Measurements from ENCODE around the gene ABCC4.
A peak's percentile ranks its signal among the peaks of the same experiment; 100 is the strongest.

Gene ABCC4

DNA sequence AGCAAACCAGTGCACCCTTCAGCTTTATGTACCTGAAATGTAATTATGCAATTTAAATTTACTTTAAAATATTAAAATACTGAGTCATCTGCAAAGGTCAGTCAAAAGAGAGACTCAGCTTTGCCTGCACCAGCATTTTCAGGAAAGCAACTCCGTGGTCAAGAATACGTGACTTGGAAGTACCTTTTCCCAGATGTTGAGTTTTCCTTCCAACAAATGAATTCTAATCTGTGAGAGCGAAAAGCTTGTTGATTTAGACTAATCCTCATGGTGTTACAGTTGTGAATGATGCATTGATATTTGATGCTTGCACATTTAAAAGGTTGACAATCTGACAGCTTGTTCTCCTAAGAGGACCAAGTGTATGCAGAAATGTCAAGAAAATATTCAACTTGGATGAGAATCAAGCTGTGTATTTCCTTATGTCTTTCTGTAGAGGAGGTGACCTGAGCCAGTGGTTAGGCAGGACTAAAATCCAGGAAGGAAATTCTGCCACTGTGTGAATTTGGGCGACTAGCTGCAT, 270.4 kb downstream of the ABCC4 start:
- DNase-seq: no peak

DNA sequence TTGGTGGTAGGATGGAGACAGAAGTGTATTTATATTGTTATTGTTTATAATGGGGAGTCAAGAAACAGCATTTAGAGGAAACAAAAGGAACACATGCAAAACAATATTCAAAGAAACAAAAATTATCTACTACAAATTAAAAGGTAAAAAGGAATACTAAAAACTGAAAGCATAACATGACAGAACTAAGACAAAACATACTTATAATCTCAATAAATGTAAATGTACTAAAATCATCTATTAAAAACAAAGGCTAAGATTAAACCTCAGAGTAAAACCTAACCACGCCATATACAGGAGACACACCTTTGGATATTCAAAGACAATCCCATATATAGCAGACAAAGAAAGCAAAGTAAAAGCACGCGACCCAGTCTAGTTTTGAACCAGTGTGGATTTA, 273.6 kb downstream of the ABCC4 start:
- no peak for DNase-seq

DNA sequence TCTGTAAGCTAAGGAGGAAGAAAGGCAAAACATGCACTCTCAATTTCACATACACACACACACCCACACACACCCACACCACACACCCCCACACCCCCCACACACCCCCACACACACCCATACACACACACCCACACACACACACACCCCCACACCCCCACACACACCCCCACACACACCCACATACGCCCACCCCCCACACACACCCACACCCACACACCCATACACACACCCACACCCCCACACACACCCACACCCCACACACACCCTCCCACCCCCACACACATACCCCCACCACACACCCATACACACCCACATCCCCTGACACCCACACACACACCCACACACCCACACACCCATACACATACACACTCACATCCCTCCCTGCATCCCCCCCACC, 276.1 kb downstream of the ABCC4 start:
- DNase-seq: no peak

DNA sequence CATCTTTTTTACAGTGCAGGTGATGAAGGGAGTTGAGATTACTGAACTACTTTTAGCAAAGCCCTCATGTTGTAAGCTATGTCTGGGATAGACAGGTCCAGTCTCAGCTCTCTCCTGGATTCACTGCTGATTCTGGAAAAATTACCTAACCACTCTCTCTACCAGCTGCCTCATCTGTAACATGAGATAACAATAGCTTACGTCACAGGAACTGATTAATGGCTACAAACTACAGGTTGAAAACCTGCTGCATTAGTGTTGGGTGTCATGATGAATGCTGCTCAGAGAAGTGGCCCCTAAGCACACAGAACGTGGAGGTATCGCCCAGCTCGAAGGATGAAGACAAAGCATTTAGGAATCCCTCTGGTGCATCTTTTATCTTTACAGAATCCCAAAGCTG, 277.8 kb downstream of the ABCC4 start:
- no peak for DNase-seq

DNA sequence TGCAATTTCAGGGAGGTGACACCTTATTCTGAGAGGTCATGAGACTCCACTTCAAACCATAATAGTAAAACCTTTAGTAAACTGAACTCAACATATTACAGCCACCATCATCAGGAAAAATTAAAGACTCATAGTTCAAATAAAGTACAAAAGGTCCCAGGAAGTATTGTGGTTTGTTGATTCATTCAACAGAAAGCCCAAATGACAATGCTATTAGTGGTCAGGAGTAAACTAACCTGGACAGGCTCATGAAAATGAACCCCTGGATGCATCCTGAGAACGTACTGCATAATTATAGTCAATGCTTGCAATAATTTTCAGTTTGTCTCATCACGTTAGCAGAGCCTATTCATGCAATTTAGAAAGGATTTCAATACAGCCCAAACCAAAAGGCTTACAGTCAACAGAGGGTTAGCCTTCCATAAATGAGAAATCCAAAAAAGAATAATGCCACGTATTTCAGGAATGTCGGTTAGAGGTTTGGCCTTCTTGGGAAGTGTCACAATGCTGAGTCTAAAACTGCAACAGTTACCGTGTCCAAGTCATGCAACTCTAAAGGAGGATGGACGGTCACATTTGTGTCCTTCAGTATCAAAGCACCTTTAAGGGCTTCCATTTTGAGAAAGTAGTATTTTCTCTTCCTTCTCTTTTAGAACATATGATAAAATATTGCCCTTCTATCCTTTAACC, 280.8 kb downstream of the ABCC4 start:
- DNase-seq: no peak

DNA sequence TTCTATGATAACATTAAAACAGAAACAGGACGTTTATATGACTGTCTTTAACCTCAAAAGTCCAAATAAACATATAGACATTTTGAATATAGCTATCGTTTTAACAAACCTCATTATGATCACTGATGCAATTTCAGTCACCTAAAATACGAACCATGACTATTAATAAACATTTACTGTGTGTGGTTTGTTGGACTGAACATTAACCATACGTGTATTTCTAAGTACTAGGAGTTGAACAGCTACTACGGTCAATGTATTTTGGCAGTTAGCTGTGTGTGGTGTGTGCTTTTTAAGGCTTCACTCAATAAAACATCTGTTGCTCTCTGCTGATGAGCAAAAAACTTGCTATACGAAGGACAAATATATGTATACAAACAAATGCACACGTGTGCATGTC, 281.4 kb downstream of the ABCC4 start:
- no peak for DNase-seq

DNA sequence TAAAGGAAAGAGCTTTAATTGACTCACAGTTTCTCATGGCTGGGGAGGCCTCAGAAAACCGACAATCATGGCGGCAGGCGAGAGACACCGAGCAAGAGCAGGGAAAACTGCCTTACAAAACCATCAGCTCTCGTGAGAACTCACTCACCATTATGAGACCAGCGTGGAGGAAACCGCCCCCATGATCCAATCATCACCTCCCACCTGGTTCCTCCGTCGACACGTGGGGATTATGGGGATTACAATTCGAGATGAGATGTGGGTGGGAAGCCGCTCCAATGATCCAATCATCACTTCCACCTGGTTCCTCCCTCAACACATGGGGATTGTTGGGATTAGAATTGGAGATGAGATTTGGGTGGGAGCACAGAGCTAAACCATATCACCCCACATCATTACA, 293.9 kb downstream of the ABCC4 start:
- no peak for DNase-seq

DNA sequence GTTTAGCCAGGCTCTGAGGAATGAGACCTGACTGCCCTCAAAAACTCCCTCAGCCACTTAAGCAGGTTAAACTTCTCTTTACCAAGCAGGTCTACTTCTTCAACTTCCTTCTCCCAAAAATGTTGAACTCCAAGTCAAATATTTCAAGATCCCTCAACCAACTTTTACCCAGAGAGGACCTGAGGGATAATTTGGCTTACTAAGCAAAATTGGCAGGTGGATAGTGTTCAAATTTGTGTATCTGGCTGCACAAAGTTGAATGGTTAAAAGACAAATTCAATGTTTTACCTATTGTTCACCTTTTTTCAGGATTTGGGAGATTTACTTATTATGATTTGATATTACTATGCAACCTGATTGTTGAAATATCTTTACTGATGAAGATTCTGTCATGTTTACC, 296.0 kb downstream of the ABCC4 start:
- DNase-seq: no peak

DNA sequence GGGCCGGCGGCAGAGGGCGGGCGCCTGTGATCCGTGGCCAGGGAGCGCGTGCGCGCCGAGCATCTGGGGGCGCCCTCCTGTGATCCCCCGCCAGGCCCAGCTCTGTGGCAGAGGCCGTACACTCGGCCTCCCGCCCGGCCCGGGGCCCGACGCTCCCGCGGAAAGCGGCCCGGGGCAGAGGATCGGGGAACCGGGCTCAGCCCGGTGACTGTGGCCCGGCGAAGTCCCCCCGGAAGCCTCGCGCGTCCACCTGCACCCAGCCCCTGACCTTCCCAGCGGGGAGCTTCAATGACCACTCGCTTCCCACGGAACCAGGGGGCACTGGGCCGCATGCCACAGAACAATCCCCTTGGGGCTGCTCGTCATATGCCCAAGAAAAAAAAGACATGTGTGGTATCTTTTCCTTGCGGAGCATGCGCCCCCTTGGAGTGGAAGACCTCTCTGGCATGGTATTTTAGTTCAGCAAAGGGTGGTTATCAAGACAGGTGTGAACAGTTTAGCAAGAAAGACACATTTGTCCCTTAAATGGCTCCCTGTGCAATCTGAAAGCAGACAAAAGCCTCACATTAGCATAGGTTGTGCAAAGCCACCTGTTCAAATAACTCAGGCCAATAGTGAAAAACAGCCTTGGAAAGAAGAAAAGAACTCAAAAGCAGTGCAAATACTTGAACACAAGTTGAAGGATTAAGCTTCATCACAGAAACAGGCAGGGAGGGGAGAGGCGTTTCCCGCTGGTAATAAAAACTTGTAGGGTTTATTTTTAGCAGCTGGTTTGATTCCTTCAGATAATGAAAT, 298.0 kb downstream of the ABCC4 start:
- peak; percentile 54 to 56 for DNase-seq

DNA sequence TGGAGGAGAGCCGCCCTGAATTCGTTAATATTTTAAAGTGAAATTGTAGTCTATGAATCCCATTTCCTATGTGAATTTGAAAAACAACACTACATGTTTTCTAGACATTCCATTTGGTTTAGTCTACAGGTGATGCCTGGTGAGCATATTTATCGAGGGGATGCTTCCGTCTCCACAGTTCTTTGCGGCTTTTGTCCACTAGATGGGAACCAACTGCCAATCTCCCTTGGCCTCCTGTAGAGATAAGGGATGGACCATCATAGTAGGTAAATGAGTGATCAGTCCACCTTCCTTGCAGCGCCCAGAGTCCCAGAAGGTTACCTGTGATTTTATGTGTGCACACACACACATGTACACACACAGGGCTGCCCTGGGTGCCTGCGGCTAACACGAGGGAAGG, 299.1 kb downstream of the ABCC4 start:
- no peak for DNase-seq

DNA sequence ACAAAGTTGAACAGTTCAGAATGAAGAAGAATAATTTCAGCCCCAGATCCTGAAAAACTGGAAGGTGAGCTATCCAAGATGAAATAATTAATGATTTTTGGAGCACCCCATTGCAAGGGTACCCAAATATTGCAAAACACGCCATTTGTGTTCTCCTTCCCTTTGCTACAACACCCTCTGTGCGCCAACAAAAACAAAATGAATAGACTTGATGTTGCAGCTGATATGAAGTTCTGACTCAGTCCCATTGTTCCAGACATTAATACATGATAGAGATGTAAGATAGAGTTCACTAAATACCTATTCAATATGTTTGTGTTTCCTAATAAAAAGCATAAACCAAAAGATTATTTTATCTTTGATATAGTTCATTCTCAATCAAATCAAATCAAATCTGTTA, 301.4 kb downstream of the ABCC4 start:
- DNase-seq: no peak

DNA sequence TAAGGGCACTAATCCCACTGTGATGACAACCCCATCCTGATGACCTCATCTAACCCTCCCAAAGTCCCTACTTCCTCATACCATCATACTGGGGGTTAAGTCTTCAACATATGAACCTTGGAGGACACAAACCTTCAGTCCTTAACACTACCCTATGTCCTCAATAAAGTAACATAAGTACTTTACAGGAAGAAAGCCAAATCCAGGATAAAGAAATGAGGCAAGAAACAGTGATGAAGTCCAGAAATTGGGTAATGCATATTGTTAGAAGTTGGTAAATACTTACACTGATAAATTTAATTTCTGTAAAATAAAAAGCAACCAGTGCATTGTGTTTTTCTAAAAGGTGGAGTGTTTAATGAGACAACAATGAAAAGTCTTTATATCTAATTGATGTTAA, 304.1 kb downstream of the ABCC4 start:
- DNase-seq: no peak

DNA sequence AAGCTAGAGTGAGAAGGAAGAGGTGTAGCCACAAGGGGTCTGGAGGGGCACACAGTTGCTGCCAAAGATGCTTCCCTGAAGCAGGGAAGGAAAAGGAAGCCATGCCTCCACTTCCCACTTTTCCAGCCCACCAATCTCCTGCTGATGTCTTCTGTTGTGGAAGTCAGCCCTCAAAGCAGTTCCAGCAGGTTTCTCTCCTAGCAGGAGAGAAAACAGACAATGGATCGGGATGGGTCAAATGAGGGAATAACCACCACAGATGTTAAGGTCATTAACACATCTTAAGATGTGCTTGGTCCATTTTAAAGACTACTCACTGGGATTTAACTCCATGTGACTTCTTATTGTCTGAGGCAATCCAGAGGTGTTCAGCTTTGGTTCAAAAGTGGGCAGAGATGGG, 304.8 kb downstream of the ABCC4 start:
- no peak for DNase-seq

DNA sequence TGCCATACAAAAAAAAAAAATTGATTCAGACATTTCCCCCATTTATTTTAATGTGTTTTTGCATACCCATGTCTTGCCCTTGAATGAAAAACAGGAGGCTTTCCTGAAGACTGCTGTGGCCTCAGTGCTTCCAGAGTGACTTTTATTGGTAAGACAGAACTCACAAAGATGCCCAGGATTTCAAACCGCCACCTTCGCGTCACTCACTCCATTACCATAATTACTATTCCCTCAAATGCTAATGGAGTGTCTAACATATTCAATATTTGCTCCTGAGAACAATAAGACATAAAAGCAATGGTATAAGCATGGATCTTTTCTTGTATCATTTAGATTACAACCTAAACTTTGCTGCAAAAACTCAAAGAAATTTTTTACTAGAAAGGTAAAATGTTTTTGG, 306.7 kb downstream of the ABCC4 start:
- no peak for DNase-seq

DNA sequence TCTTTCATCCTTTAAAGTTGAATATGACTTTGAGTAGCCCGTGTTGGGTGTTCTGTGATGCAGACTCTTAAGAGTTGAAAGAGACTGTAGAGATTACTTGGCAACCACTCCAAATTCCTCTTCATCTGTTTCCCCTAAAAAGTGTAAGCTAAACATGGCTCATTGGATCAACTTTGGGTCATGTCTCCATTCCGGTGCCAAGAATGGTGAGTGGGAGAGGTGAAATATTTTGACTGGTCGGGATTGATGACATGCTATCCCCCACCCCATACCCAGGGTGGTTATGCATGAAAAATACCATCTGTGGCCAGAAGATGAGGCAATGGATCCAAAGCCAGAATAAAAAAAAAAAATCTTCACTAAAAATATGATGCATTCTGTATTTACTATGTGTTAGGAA, 307.6 kb downstream of the ABCC4 start:
- no peak for DNase-seq

DNA sequence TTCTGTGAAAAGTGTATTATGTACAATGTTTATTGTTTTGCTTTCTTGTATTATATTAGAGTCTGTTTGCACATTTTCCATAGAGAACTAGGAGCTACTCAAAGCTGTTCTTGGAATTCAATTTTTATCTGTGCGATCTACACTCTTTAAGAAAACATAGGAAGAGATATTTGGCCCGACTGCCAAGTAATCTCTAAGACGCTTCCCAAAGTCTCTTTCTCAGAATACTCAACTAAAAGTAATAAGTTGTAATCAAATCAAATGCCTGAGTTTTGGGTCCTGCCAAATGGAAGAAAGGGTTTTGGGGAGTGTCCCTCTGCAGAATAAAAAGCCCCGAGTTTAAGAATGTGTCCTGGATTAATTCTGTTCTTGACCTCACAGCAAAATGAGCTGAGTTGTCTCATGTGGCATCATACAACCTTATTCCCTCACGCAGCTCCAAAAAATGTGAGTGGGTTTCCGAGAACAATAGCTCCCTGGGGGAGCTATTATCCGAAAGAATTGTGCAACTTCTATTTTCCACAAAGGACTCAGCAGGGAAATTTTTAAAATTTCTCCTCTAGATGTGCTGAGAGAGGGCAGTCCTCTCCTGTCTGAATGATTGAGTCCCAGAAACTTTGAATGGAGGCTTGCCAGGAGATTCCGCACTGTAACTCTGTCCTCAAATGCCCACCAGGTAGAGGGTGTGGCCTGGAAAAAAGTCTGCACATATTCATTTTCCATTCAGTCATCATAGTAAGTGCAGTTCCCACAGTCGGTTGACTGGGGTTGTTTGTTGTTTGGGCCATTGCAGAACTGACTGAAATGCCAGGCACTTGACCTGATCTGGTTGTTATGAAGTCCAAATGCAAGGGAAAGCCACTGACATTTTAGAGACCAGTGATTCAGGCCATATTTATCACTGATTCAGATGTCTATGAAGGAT, 309.0 kb downstream of the ABCC4 start:
- DNase-seq: no peak

DNA sequence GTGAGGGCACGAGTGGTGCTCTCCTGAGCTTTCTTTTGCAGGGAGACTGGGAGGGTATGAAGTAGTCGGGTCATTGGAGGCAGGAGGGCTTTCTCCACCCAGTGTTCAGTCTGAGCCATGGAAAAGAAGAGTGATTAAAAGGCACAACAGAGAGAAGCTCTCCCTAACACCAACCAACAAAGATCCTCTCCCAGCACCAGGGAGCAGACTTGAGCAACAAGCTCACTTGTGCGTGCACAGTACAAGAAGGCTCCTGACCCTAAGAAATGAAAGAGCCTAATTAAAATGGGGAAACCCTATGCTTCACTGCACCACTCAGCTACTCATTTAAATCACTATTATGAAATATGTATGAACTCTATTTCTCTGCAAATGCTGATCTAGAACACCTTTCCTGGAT, 312.6 kb downstream of the ABCC4 start:
- no peak for DNase-seq

DNA sequence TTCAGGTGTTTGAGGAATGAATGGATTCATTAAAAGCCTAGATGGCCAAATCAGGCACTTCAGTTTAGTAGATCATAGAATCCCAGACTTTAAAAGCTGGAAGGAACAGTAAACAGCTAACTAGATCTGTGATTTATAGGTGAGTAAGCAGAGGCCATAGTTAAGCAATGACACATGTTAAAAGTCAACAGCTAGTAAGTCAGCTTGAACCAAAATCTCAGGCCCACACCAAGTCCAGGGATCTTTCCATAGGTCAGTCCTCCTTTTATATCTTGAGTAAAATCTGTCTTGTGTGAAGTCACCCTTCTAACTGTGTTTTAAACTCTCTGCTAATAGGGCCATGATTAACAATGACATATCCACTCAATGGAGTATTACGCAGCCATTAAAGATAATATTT, 313.4 kb downstream of the ABCC4 start:
- no peak for DNase-seq

DNA sequence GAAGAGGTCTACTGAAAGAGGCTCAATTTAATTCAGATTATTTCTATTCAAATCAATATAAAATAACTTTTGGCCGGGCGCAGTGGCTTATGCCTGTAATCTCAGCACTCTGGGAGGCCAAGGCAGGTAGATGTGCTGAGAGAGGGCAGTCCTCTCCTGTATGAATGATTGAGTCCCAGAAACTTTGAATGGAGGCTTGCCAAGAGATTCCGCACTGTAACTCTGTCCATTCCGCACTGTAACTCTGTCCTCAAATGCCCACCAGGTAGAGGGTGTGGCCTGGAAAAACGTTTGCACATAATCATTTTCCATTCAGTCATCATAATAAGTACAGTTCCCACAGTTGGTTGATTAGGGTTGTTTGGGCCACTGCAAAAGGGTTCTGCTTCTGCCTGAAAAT, 314.2 kb downstream of the ABCC4 start:
- no peak for DNase-seq

DNA sequence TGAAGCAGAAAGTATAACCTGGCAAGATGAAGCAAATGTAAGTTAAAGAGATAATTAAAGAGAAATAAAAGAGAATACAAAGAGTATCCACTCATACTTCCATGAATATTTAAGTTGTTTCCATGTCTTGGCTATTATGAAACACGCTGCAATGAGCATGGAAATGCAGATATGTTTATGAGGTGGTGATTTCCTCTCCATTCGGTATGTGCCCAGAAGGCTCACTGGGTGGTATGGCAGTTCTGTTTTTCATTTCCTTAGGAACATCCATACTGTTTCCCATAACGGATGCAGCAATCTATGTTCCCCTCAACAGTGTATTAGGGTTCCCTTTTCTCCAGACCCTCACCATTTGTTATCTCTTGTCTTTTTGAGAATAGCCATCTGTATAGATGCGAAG, 316.3 kb downstream of the ABCC4 start:
- no peak for DNase-seq

DNA sequence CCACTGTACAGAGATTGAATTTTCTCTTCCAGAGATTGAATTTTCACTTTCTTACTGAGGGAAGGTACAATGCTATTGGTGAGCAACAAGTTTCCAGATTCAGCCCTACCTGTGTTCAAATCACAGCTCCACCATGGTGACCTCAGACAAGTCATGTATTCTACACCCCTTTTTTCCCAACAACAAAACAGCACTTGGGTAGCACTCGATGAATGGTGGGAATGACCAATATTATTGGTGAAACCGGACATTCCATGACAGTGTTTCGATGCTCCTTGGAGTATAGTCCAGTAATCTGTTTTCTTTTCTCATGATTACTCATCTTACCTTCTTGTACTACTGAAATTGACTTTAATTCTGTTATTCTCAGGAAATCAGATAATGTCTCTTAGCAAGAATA, 322.7 kb downstream of the ABCC4 start:
- DNase-seq: no peak

DNA sequence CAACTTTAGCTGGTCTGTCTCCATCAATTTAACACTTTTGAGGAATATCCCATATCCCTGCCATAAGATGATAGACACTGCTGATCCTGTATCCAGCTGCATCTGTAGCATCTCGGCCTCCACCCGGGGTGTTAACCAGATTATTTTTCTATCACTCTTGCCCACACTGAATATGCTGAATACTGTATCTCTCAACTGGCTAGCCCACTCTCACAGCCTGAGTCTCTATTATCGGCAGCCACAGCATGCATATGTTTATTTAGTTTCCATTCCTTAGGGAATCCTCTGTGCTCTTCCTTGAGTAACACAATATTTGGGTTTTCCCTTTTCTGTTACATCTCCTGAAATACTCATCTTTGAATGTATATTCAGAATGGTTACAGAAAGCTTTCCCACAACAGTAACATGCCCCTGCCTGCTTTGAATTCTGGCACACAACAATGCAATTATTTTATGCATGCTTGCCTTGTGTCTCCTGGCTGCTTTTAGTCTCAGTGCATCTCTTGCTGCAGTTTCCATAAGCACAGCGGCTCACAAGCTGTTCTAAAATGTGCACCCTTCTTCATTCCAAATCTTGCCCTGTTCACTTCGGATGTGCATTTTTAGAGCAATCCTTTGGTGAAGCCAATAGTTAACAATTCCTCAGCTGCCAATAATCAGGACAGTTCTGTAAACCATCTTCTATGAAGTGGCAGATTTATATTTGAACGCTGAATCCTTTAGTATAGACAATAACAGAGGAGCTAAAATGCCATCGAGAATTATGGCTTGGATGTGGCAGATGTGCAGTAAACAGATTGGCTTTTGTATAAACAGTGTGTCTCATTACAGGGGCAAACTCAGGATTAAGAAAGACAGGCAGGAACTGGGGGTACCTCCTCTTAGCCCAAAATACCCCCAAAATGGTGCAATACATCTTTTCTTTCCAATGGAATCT, 327.0 kb downstream of the ABCC4 start:
- no peak for DNase-seq

Data from NCI-H1930 (cell line).